ENCODE results near the gene CMSS1. TPM values are rescaled to one million over a fixed set of nuclear protein-coding genes. Genes with fewer than 3 reads are reported as not detected.

The CMSS1 gene
- total RNA-seq, 1 experiment from 2014 or later, result 64.1 TPM

DNA sequence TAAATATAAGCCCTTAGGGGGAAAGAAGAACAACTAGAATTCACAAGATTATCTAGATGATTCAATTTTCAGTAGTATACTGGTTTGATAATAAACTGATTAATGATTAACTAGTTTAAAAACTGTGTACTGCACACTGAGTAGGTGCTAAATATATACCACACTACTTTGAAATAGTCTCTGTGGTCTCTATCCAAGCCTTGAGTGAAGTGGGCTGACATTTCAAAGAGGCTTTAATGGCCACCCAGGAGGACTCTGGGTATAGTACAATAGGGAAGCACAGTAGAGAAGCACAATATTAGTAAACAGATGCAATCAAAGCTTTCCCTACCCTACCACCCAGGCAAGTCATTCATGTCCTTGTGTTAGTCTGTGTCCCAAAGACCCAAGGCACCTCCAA lies 249.9 kb downstream of the CMSS1 start:
- no peaks in the 10 kb centered on the region for H3K9me3 ChIP-seq (ENCODE audit: control insufficient read depth in 1 of 2, insufficient read depth in 1 of 2, low read depth in 1 of 2, low read length in 2 of 2)
- no peak for DNase-seq (ENCODE audit: low read depth, low spot score)
- ATAC-seq, result no peak
- no peak overlapping the region for H3K4me2 ChIP-seq (ENCODE audit: low read length)
- TF ChIP-seq REST (IDR thresholded peaks at IDR 0.05; ENCODE audit: low read depth) (no peak), ZNF274 (IDR thresholded peaks at IDR 0.05; ENCODE audit: low read depth, low read length) (no peak)
- no peaks in the 10 kb centered on the region for H3K36me3 ChIP-seq (ENCODE audit: control insufficient read depth in 1 of 2, insufficient read depth in 2 of 2, low read length in 2 of 2)
- ChIA-PET RAD21 (ENCODE audit: low non-redundant PET in 1 of 2, low total read pairs in 2 of 2, uncharacterized antibody in 2 of 2, unreplicated experiment in 2 of 2) (no interaction called here), POLR2A (no interaction called here), CTCF (no interaction called here)
- no peaks in the 10 kb centered on the region; the same call in 1 of the 2 replicates for H4K20me1 ChIP-seq (ENCODE audit: insufficient read depth)
- no peak overlapping the region for H3K4me3 ChIP-seq (replicated peaks in 1 of 2; ENCODE audit: low read depth in 1 of 2, low read length in 2 of 2)
- no peak overlapping the region for H2AFZ ChIP-seq (ENCODE audit: low read depth, low read length, poor library complexity, severe bottlenecking)
- intact Hi-C loops (cut with micrococcal nuclease), result no loop called here
- no peak overlapping the region for H3K9ac ChIP-seq (ENCODE audit: low read length)
- BruUV-seq (replicated peaks), result no TSS peak
- no peaks in the 10 kb centered on the region for H3K27me3 ChIP-seq (ENCODE audit: insufficient read depth, low read length)
- H3K4me1 ChIP-seq (ENCODE audit: control insufficient read depth in 1 of 2, insufficient read depth in 2 of 2, low read length in 2 of 2), result peaks cover 0 to 3% of the 10 kb centered on the region in 2 experiments; a peak in 1 of 4 replicates
- no peaks in the 10 kb centered on the region for H3K79me2 ChIP-seq (ENCODE audit: insufficient read depth, low read length)
- H3K9me2 ChIP-seq (ENCODE audit: insufficient read depth), result no peaks in the 10 kb centered on the region
- no peak overlapping the region for H3K27ac ChIP-seq (ENCODE audit: low read depth, low read length)

GRCh38 chr3:100068826-100069225 lies 251.2 kb downstream of the CMSS1 start:
- ATAC-seq (peak; percentile 100), DNase-seq (ENCODE audit: low read depth, low spot score) (peak; percentile 47)
- POLR2A ChIA-PET, result interaction anchor here (1.2 kb wide), 1 partner anchor 185 kb away, joined by 5 read pairs; no protein-coding TSS in a partner anchor
- no peaks in the 10 kb centered on the region for H3K79me2 ChIP-seq (ENCODE audit: insufficient read depth, low read length)
- BruUV-seq (replicated peaks), result no TSS peak
- no peak for TF ChIP-seq SRF (IDR thresholded peaks at IDR 0.05; ENCODE audit: low read depth)
- no peak for TF ChIP-seq EZH2phosphoT487 (IDR thresholded peaks at IDR 0.05; ENCODE audit: borderline replicate concordance)
- TF ChIP-seq, protein P1, sequence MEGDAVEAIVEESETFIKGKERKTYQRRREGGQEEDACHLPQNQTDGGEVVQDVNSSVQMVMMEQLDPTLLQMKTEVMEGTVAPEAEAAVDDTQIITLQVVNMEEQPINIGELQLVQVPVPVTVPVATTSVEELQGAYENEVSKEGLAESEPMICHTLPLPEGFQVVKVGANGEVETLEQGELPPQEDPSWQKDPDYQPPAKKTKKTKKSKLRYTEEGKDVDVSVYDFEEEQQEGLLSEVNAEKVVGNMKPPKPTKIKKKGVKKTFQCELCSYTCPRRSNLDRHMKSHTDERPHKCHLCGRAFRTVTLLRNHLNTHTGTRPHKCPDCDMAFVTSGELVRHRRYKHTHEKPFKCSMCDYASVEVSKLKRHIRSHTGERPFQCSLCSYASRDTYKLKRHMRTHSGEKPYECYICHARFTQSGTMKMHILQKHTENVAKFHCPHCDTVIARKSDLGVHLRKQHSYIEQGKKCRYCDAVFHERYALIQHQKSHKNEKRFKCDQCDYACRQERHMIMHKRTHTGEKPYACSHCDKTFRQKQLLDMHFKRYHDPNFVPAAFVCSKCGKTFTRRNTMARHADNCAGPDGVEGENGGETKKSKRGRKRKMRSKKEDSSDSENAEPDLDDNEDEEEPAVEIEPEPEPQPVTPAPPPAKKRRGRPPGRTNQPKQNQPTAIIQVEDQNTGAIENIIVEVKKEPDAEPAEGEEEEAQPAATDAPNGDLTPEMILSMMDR (IDR thresholded peaks at IDR 0.05 in 2 of 3, conservative IDR thresholded peaks at IDR 0.05 in 1 of 3; ENCODE audit: borderline replicate concordance in 1 of 3, insufficient read depth in 1 of 3, low read depth in 2 of 3, low read length in 2 of 3), result peak; percentile 33 to 84 (median 77); a peak in 5 of 6 replicates
- TF ChIP-seq RAD21 (IDR thresholded peaks at IDR 0.05; ENCODE audit: low read depth), result peak; percentile 70
- TF ChIP-seq MAX (IDR thresholded peaks at IDR 0.05), result no peak
- no peak overlapping the region for H2AFZ ChIP-seq (ENCODE audit: low read depth, low read length, poor library complexity, severe bottlenecking)
- intact Hi-C loops (cut with micrococcal nuclease), result loop anchor here (1.0 to 2.0 kb wide), 2 partner anchors 185 to 226 kb away; no protein-coding TSS in a partner anchor
- no peaks in the 10 kb centered on the region for H3K36me3 ChIP-seq (ENCODE audit: control insufficient read depth in 1 of 2, insufficient read depth in 2 of 2, low read length in 2 of 2)
- H3K27me3 ChIP-seq (ENCODE audit: insufficient read depth, low read length), result no peaks in the 10 kb centered on the region
- H3K9me3 ChIP-seq (ENCODE audit: control insufficient read depth in 1 of 2, insufficient read depth in 1 of 2, low read depth in 1 of 2, low read length in 2 of 2), result no peaks in the 10 kb centered on the region
- H3K27ac ChIP-seq (ENCODE audit: low read depth, low read length), result no peak overlapping the region
- no peaks in the 10 kb centered on the region; the same call in 1 of the 2 replicates for H4K20me1 ChIP-seq (ENCODE audit: insufficient read depth)
- peaks cover 0 to 3% of the 10 kb centered on the region in 2 experiments; a peak in 1 of 4 replicates for H3K4me1 ChIP-seq (ENCODE audit: control insufficient read depth in 1 of 2, insufficient read depth in 2 of 2, low read length in 2 of 2)
- H3K9ac ChIP-seq (ENCODE audit: low read length), result no peak overlapping the region
- RAD21 ChIA-PET (ENCODE audit: low non-redundant PET in 1 of 2, low total read pairs in 2 of 2, uncharacterized antibody in 2 of 2, unreplicated experiment in 2 of 2), result interaction anchor here in 1 of 2 experiments (1.1 kb wide), 1 partner anchor 185 kb away, joined by 9 read pairs; no protein-coding TSS in a partner anchor
- CTCF ChIA-PET, result interaction anchor here (0.8 to 1.9 kb wide), 12 partner anchors 8 to 394 kb away, joined by 3 to 34 read pairs (median 4); no protein-coding TSS in a partner anchor
- peak overlapping the region; percentile 11; the same call in 1 of the 2 replicates for H3K4me2 ChIP-seq (ENCODE audit: low read length)
- no peak overlapping the region for H3K4me3 ChIP-seq (replicated peaks in 1 of 2; ENCODE audit: low read depth in 1 of 2, low read length in 2 of 2)
- no peaks in the 10 kb centered on the region for H3K9me2 ChIP-seq (ENCODE audit: insufficient read depth)
